Right lobe of liver (tissue), 4 donors: ENCODE measurements around the gene GYG1.

Experiments used
- CTCF ChIP-seq, 4 donors: fragments of 200-600 bp in 3 of 4; fragments of 450-650 bp in 1 of 4; IDR thresholded peaks; one replicate each; pipeline versions ENCODE4 v1.5.1 to v1.8.0; 2016 to 2022; ENCODE audit warnings: antibody characterized with exemption in 4 of 4, mild to moderate bottlenecking in 2 of 4
- POLR2A ChIP-seq: fragments of 450-650 bp; IDR thresholded peaks from one replicate; pipeline ENCODE4 v1.6.1; 2017; ENCODE audit warnings: antibody characterized with exemption, mild to moderate bottlenecking
- donor health status: DM: no; HTN: no; CAD: no.
- donor health status: DM: no; HTN: no; CAD: no.
- donor health status: DM: no; HTN: yes; CAD: no.

- TF ChIP-seq CTCF (IDR thresholded peaks at IDR 0.05) (no peak), POLR2A (no peak)
Observed at GRCh38 chr3:149031096-149031495, 39.8 kb downstream of the GYG1 start.
